H9 (cell line): Measurements from ENCODE around the gene USP38. TPM values are rescaled to one million over a fixed set of nuclear protein-coding genes. Genes with fewer than 3 reads are reported as not detected.

Experiments
- DNase-seq: peaks from one replicate; pipeline ENCODE4 v3.0.0-alpha.2; 2017
- H2AFZ ChIP-seq: one replicate; pipeline ENCODE4 v1.6.1; 2013; ENCODE audit warnings: mild to moderate bottlenecking, low read length, control low read depth, moderate library complexity
- H2AK5ac ChIP-seq: 2 replicates; pipeline ENCODE4 v1.6.1; 2013; ENCODE audit warnings: low read length, control low read depth, mixed read lengths; ENCODE audit not compliant: insufficient read length
- H2BK120ac ChIP-seq: one replicate; pipeline ENCODE4 v1.6.1; 2013; ENCODE audit warnings: low read depth, mild to moderate bottlenecking, low read length, control low read depth, inconsistent platforms; ENCODE audit not compliant: poor library complexity, severe bottlenecking
- H2BK12ac ChIP-seq: 2 replicates; pipeline ENCODE4 v1.6.1; 2013; ENCODE audit warnings: low read length, control low read depth, mixed read lengths, low read depth; ENCODE audit not compliant: insufficient read length
- H2BK15ac ChIP-seq: 2 replicates; pipeline ENCODE4 v1.6.1; 2013; ENCODE audit warnings: low read depth, low read length, control low read depth
- H2BK20ac ChIP-seq: one replicate; pipeline ENCODE4 v1.6.1; 2013; ENCODE audit warnings: low read depth, mild to moderate bottlenecking, low read length, control low read depth, inconsistent platforms; ENCODE audit not compliant: poor library complexity, severe bottlenecking
- H2BK5ac ChIP-seq: 2 replicates; pipeline ENCODE4 v1.6.1; 2013; ENCODE audit warnings: low read length, control low read depth, mixed read lengths; ENCODE audit not compliant: insufficient read length
- H3K14ac ChIP-seq: 2 replicates; pipeline ENCODE4 v1.6.1; 2013; ENCODE audit warnings: low read length, control low read depth; ENCODE audit not compliant: insufficient read depth
- H3K18ac ChIP-seq: 2 replicates; pipeline ENCODE4 v1.6.1; 2013; ENCODE audit warnings: low read depth, mild to moderate bottlenecking, mixed read lengths, low read length, control low read depth; ENCODE audit not compliant: insufficient read length
- H3K23ac ChIP-seq: 2 replicates; pipeline ENCODE4 v1.6.1; 2013; ENCODE audit warnings: low read length, control low read depth, mixed read lengths, low read depth; ENCODE audit not compliant: insufficient read length
- H3K23me2 ChIP-seq: 2 replicates; pipeline ENCODE4 v1.6.1; 2013; ENCODE audit warnings: low read depth, mild to moderate bottlenecking, mixed read lengths, low read length, control low read depth; ENCODE audit not compliant: insufficient read length, poor library complexity, severe bottlenecking
- H3K27ac ChIP-seq: 2 replicates; pipeline ENCODE4 v1.5.1; 2013; ENCODE audit warnings: low read length, control low read depth, mixed read lengths, low read depth; ENCODE audit not compliant: insufficient read length
- H3K27me3 ChIP-seq: 2 replicates; pipeline ENCODE4 v1.6.1; 2013; ENCODE audit warnings: low read length, control low read depth, inconsistent platforms; ENCODE audit not compliant: insufficient read depth
- H3K4ac ChIP-seq: 2 replicates; pipeline ENCODE4 v1.6.1; 2013; ENCODE audit warnings: low read depth, mild to moderate bottlenecking, control low read depth, inconsistent platforms, low read length, moderate library complexity
- H3K4me1 ChIP-seq: 2 replicates; pipeline ENCODE4 v1.6.1; 2013; ENCODE audit warnings: low read length, control low read depth, inconsistent platforms; ENCODE audit not compliant: insufficient read depth
- H3K4me2 ChIP-seq: 2 replicates; pipeline ENCODE4 v1.6.1; 2013; ENCODE audit warnings: low read length, control low read depth, mixed read lengths; ENCODE audit not compliant: insufficient read length, insufficient read depth
- H3K56ac ChIP-seq: 2 replicates; pipeline ENCODE4 v1.6.1; 2013; ENCODE audit warnings: low read depth, mild to moderate bottlenecking, mixed read lengths, low read length, control low read depth; ENCODE audit not compliant: insufficient read length
- H3K79me1 ChIP-seq: 2 replicates; pipeline ENCODE4 v1.6.1; 2013; ENCODE audit warnings: low read depth, mild to moderate bottlenecking, moderate library complexity, low read length, control low read depth, inconsistent platforms; ENCODE audit not compliant: insufficient read depth, poor library complexity, severe bottlenecking
- H3K79me2 ChIP-seq: 2 replicates; pipeline ENCODE4 v1.6.1; 2013; ENCODE audit warnings: low read length, control low read depth, inconsistent platforms; ENCODE audit not compliant: insufficient read depth
- H3K9ac ChIP-seq: 2 replicates; pipeline ENCODE4 v1.6.1; 2013; ENCODE audit warnings: low read length, control low read depth, mixed read lengths; ENCODE audit not compliant: insufficient read length; ENCODE audit errors: extremely low read depth
- H3K9me3 ChIP-seq: one replicate; pipeline ENCODE4 v1.6.1; 2013; ENCODE audit warnings: low read depth, low read length, inconsistent platforms; ENCODE audit not compliant: control insufficient read depth
- H3T11ph ChIP-seq: one replicate; pipeline ENCODE4 v1.6.1; 2013; ENCODE audit warnings: mild to moderate bottlenecking, low read length, control low read depth, inconsistent platforms
- H4K20me1 ChIP-seq: one replicate; pipeline ENCODE4 v1.6.1; 2013; ENCODE audit not compliant: control insufficient read depth, insufficient read length, insufficient read depth
- H4K5ac ChIP-seq: 2 replicates; pipeline ENCODE4 v1.6.1; 2013; ENCODE audit warnings: low read depth, mild to moderate bottlenecking, mixed read lengths, low read length, control low read depth; ENCODE audit not compliant: insufficient read length
- H4K8ac ChIP-seq: replicated peaks from 2 replicates; pipeline ENCODE4 v1.6.1; 2013; ENCODE audit warnings: low read length, control low read depth, mixed read lengths, low read depth; ENCODE audit not compliant: insufficient read length
- H4K91ac ChIP-seq: 2 replicates; pipeline ENCODE4 v1.6.1; 2013; ENCODE audit warnings: low read depth, mild to moderate bottlenecking, moderate library complexity, mixed read lengths, low read length, control low read depth; ENCODE audit not compliant: insufficient read length
- H3K27ac Mint-ChIP-seq, 3 experiments: 2 replicates in 2 of 3; 3 replicates in 1 of 3; pipeline ENCODE4 v1.8.0; 2020 to 2021; ENCODE audit warnings: mixed read lengths in 3 of 3, mild to moderate bottlenecking in 1 of 3, moderate library complexity in 1 of 3
- H3K27me3 Mint-ChIP-seq: 2 replicates; pipeline ENCODE4 v1.8.0; 2021; ENCODE audit warnings: low read depth, mild to moderate bottlenecking, moderate library complexity, mixed read lengths
- H3K36me3 Mint-ChIP-seq, 3 experiments: 2 replicates in 2 of 3; 3 replicates in 1 of 3; pipeline ENCODE4 v1.8.0; 2020 to 2021; ENCODE audit warnings: low read depth in 3 of 3, mixed read lengths in 3 of 3; ENCODE audit not compliant: insufficient read depth in 1 of 3
- H3K4me1 Mint-ChIP-seq, 2 experiments: 2 replicates each; pipeline ENCODE4 v1.8.0; 2020; ENCODE audit warnings: mixed read lengths in 2 of 2
- H3K4me3 Mint-ChIP-seq, 2 experiments: 2 replicates in 1 of 2; 3 replicates in 1 of 2; pipeline ENCODE4 v1.8.0; 2020 to 2021; ENCODE audit warnings: mild to moderate bottlenecking in 2 of 2, mixed read lengths in 2 of 2, moderate library complexity in 1 of 2
- H3K9me3 Mint-ChIP-seq, 2 experiments: 2 replicates in 1 of 2; 3 replicates in 1 of 2; pipeline ENCODE4 v1.8.0; 2020; ENCODE audit warnings: mild to moderate bottlenecking in 2 of 2, mixed read lengths in 2 of 2, moderate library complexity in 1 of 2
- CTCF ChIP-seq: fragments of 200-600 bp; sonication (generic); conservative IDR thresholded peaks from 3 replicates; pipeline ENCODE4 v1.8.0; 2021; ENCODE audit warnings: antibody characterized with exemption, mild to moderate bottlenecking
- WGBS: extraction: QIAGEN DNeasy Blood & Tissue Kit; methylation state at CpG from one replicate; pipeline ENCODE4 v1.1.7; 2013; ENCODE audit warnings: missing lambda C conversion rate, low lambda C conversion rate, mixed read lengths; ENCODE audit not compliant: insufficient read length; ENCODE audit errors: extremely low coverage; 5-methylcytosine and 5-hydroxymethylcytosine counted together
- total RNA-seq: library from RNA; stranded (reverse); gene quantifications from 2 replicates; pipeline ENCODE4 v1.2.1, GENCODE V29; 2021

USP38 gene
- total RNA-seq, 1 experiment from 2014 or later: 15.2 TPM

- H3K4ac ChIP-seq: no peak overlapping the region
- TF ChIP-seq CTCF: no peak
- H3K9me3 ChIP-seq: no peaks in the 10 kb centered on the region
- H3K79me1 ChIP-seq: no peaks in the 10 kb centered on the region
- no peak overlapping the region for H2BK120ac ChIP-seq
- no peaks in the 10 kb centered on the region for H3K27me3 ChIP-seq
- no peak overlapping the region for H2BK12ac ChIP-seq
- no peak overlapping the region for H4K5ac ChIP-seq
- H3K18ac ChIP-seq: no peak overlapping the region
- no peak overlapping the region for H3K56ac ChIP-seq
- H3K36me3 Mint-ChIP-seq: peaks cover 4 to 45% (median 39%) of the 10 kb centered on the region in 3 experiments; a peak in 5 of 7 replicates
- no peak overlapping the region for H3K27ac Mint-ChIP-seq
- H3K27me3 Mint-ChIP-seq: no peaks in the 10 kb centered on the region
- no peaks in the 10 kb centered on the region for H4K20me1 ChIP-seq
- H3K79me2 ChIP-seq: peaks cover 15% of the 10 kb centered on the region; the same call in 1 of the 2 replicates
- peaks cover 26 to 41% of the 10 kb centered on the region in 2 experiments for H3K4me1 Mint-ChIP-seq
- no peak overlapping the region for H3K14ac ChIP-seq
- no peak overlapping the region for H3K27ac ChIP-seq
- no peak overlapping the region for H2BK20ac ChIP-seq
- H3K23ac ChIP-seq: no peak overlapping the region
- no peak overlapping the region for H2BK15ac ChIP-seq
- no peak overlapping the region for H2AK5ac ChIP-seq
- WGBS: no CpG with 5 or more reads among the region's 3 CpGs
- no peak overlapping the region for H3T11ph ChIP-seq
- no peaks in the 10 kb centered on the region; the same call in 1 of the 2 replicates for H3K4me1 ChIP-seq
- H3K4me2 ChIP-seq: no peak overlapping the region
- H2BK5ac ChIP-seq: no peak overlapping the region
- H3K23me2 ChIP-seq: peaks cover 14% of the 10 kb centered on the region
- H4K91ac ChIP-seq: no peak overlapping the region
- peak overlapping the region; percentile 30 to 44; a peak in 4 of 5 replicates for H3K4me3 Mint-ChIP-seq
- H3K9me3 Mint-ChIP-seq: no peaks in the 10 kb centered on the region; a peak in 2 of 5 replicates
- no peak overlapping the region for H3K9ac ChIP-seq
- no peak overlapping the region for H2AFZ ChIP-seq
- no peak for DNase-seq
- H4K8ac ChIP-seq: no peak overlapping the region
Measured at GRCh38 chr4:143188136-143189088, 3.7 kb downstream of the USP38 start.
